Adrenal gland (tissue), 12 donors: Measurements from ENCODE around the gene EIF5B. TPM values are rescaled to one million over a fixed set of nuclear protein-coding genes. Genes with fewer than 3 reads are reported as not detected.

Experiments used
- DNase-seq, 7 donors: peaks; one replicate each; pipeline ENCODE4 v3.0.0-alpha.2; 2019 to 2020
- H3K27ac ChIP-seq, 5 donors: fragments of 200-600 bp; sonication (generic) in 4 of 5; 1 replicate in 3 of 5; 2 replicates in 2 of 5; pipeline versions ENCODE4 v1.5.1 to v1.8.0; 2016 to 2020; ENCODE audit warnings: mild to moderate bottlenecking in 1 of 5
- H3K27me3 ChIP-seq: fragments of 200-600 bp; 2 replicates; pipeline ENCODE4 v1.8.0; 2021
- H3K36me3 ChIP-seq, 2 donors: fragments of 200-600 bp; replicated peaks in 1 of 2; 1 replicate in 1 of 2; 2 replicates in 1 of 2; pipeline versions ENCODE4 v1.5.1 to v1.8.0; 2018 to 2022
- H3K4me1 ChIP-seq, 2 donors: fragments of 200-600 bp; replicated peaks in 1 of 2; 1 replicate in 1 of 2; 2 replicates in 1 of 2; pipeline versions ENCODE4 v1.5.1 to v1.8.0; 2018 to 2021
- H3K4me3 ChIP-seq, 4 donors: fragments of 200-600 bp; sonication (generic) in 3 of 4; one replicate each; pipeline ENCODE4 v1.5.1; 2016 to 2018
- H3K9me3 ChIP-seq, 3 donors: fragments of 200-600 bp; sonication (generic) in 1 of 3; replicated peaks in 1 of 3; 1 replicate in 2 of 3; 2 replicates in 1 of 3; pipeline versions ENCODE4 v1.5.1 to v1.8.0; 2016 to 2021
- CTCF ChIP-seq, 6 experiments: fragments of 450-650 bp in 4 of 6; fragments of 200-600 bp in 2 of 6; sonication (generic) in 1 of 6; IDR thresholded peaks; 1 replicate in 5 of 6; 2 replicates in 1 of 6; pipeline versions ENCODE4 v1.5.1 to v1.8.0; 2016 to 2021; ENCODE audit warnings: antibody characterized with exemption in 6 of 6, mild to moderate bottlenecking in 2 of 6, moderate library complexity in 1 of 6
- POLR2A ChIP-seq, 2 donors: fragments of 450-650 bp; IDR thresholded peaks; one replicate each; pipeline ENCODE4 v1.6.1; 2017; ENCODE audit warnings: antibody characterized with exemption in 2 of 2, mild to moderate bottlenecking in 2 of 2, moderate library complexity in 1 of 2
- WGBS, 4 donors: extraction: QIAGEN DNeasy Blood & Tissue Kit in 2 of 4; methylation state at CpG; one replicate each; pipeline versions ENCODE4 v1.1.5 to v1.1.7; 2013 to 2017; 5-methylcytosine and 5-hydroxymethylcytosine counted together
- intact Hi-C, 2 donors: fragments of 100-400 bp; cut with DNase I; formaldehyde crosslinking; loops; one replicate each; pipeline versions ENCODE4 v1.14.1 to v1.15.0; 2022 to 2023
- polyA plus RNA-seq, 3 donors: library from polyadenylated mRNA; stranded (reverse); fragments of 200-250 nt in 2 of 3; fragments of 350-450 nt in 1 of 3; fragmentation: Illumina TruSeq in 1 of 3; extraction: RNeasy Lipid Tissue Mini Kit (QIAGEN cat#74804) in 1 of 3; gene quantifications; one replicate each; pipeline ENCODE4 v1.2.3, GENCODE V29; 2013 to 2014
- total RNA-seq, 9 donors: library from RNA; depleted of rRNA in 4 of 9; stranded (reverse); fragments of >200 nt in 4 of 9; fragments of 120-200 nt in 1 of 9; fragmentation: NEBNext Ultra II Directional in 1 of 9; extraction: Animal tissue kit (Norgen Biotek cat#: 25700) in 1 of 9; gene quantifications; one replicate each; pipeline versions ENCODE4 v1.1.0 to v1.2.4, GENCODE V29; 2013 to 2023
- donor health status: healthy with polysubstance abuse.
- donor health status: Bipolar disorder and iron deficiency.
- donor health status: DM: yes; HTN: yes; CAD: no.
- donor health status: DM: no; HTN: no; CAD: no.
- donor health status: DM: no; HTN: no; CAD: no.
- donor health status: DM: yes; HTN: yes; CAD: no.

Gene EIF5B
- total and polyA plus RNA-seq, 12 donors: 11.1 to 71.3 (median 27.4) TPM

- H3K4me3 ChIP-seq: no peak overlapping the region
- intact Hi-C loops: no loop called here
- no peak overlapping the region for H3K27ac ChIP-seq
- 61 to 78% (median 70%) methylated on average over 3 of the region's 3 CpGs for WGBS, 4 donors
- H3K9me3 ChIP-seq: no peaks in the 10 kb centered on the region
- H3K4me1 ChIP-seq: no peaks in the 10 kb centered on the region
- no peaks in the 10 kb centered on the region for H3K27me3 ChIP-seq
- TF ChIP-seq POLR2A (IDR thresholded peaks at IDR 0.05) (no peak), CTCF (IDR thresholded peaks at IDR 0.05) (no peak)
- H3K36me3 ChIP-seq: peaks cover 0 to 81% of the 10 kb centered on the region in 2 donors
- DNase-seq: no peak
Observed at GRCh38 chr2:99395589-99396130, 58.5 kb downstream of the EIF5B start.

GRCh38 chr2:99397266-99397920 is 60.2 kb downstream of the EIF5B start:
- Histone ChIP-seq H3K9me3 (no peaks in the 10 kb centered on the region), H3K4me1 (no peaks in the 10 kb centered on the region), H3K27ac (no peak overlapping the region), H3K27me3 (no peaks in the 10 kb centered on the region), H3K4me3 (no peak overlapping the region), H3K36me3 (peaks cover 0 to 93% of the 10 kb centered on the region in 2 donors)
- intact Hi-C loops: no loop called here
- TF ChIP-seq POLR2A (IDR thresholded peaks at IDR 0.05) (no peak), CTCF (IDR thresholded peaks at IDR 0.05) (no peak)
- no peak for DNase-seq
- 88 to 93% (median 89%) methylated on average over 3 of the region's 3 CpGs for WGBS, 4 donors

GRCh38 chr2:99398303-99398702 is 61.1 kb downstream of the EIF5B start:
- DNase-seq: no peak
- no peak overlapping the region for H3K4me3 ChIP-seq
- WGBS, 4 donors: 94 to 98% (median 96%) methylated on average over 5 of the region's 5 CpGs
- intact Hi-C loops: no loop called here
- TF ChIP-seq CTCF (IDR thresholded peaks at IDR 0.05) (no peak), POLR2A (IDR thresholded peaks at IDR 0.05) (no peak)
- H3K27ac ChIP-seq: no peak overlapping the region
- H3K4me1 ChIP-seq: no peaks in the 10 kb centered on the region
- no peaks in the 10 kb centered on the region for H3K27me3 ChIP-seq
- H3K9me3 ChIP-seq: no peaks in the 10 kb centered on the region
- H3K36me3 ChIP-seq: peaks cover 0 to 94% of the 10 kb centered on the region in 2 donors

GRCh38 chr2:99399063-99399462 is 61.9 kb downstream of the EIF5B start:
- Histone ChIP-seq H3K27me3 (no peaks in the 10 kb centered on the region), H3K4me3 (no peak overlapping the region), H3K36me3 (peaks cover 0 to 94% of the 10 kb centered on the region in 2 donors), H3K4me1 (no peaks in the 10 kb centered on the region), H3K9me3 (no peaks in the 10 kb centered on the region), H3K27ac (peak overlapping the region in 1 of 5 donors; percentile 15)
- TF ChIP-seq POLR2A (IDR thresholded peaks at IDR 0.05): no peak
- intact Hi-C loops: no loop called here
- peak in 1 of 7 donors; percentile 68 for DNase-seq
- whole genome bisulfite sequencing, 4 donors: 83 to 89% (median 87%) methylated on average over 5 of the region's 5 CpGs

GRCh38 chr2:99399795-99400194 is 62.6 kb downstream of the EIF5B start:
- WGBS, 4 donors: 69 to 91% (median 88%) methylated on average over 2 of the region's 2 CpGs
- no peak overlapping the region for H3K27ac ChIP-seq
- no peaks in the 10 kb centered on the region for H3K27me3 ChIP-seq
- intact Hi-C loops: no loop called here
- no peaks in the 10 kb centered on the region for H3K9me3 ChIP-seq
- H3K36me3 ChIP-seq: peaks cover 0 to 93% of the 10 kb centered on the region in 2 donors
- no peak for DNase-seq
- no peak for TF ChIP-seq POLR2A (IDR thresholded peaks at IDR 0.05)
- no peak for TF ChIP-seq CTCF (IDR thresholded peaks at IDR 0.05)
- H3K4me3 ChIP-seq: no peak overlapping the region
- no peaks in the 10 kb centered on the region for H3K4me1 ChIP-seq
